Prostate gland (tissue), 2 donors: ENCODE measurements around the gene NUP85.

Experiments
- POLR2A ChIP-seq: fragments of 450-650 bp; IDR thresholded peaks from one replicate; pipeline ENCODE4 v1.6.1; 2016; ENCODE audit warnings: antibody characterized with exemption, mild to moderate bottlenecking
- TF ChIP-seq, protein P1 (sequence below), 4 experiments: fragments of 200-600 bp in 2 of 4; fragments of 450-650 bp in 2 of 4; sonication (generic) in 2 of 4; IDR thresholded peaks; 1 replicate in 3 of 4; 2 replicates in 1 of 4; pipeline ENCODE4 v1.5.1; 2016 to 2019; ENCODE audit warnings: antibody characterized with exemption in 4 of 4, mild to moderate bottlenecking in 2 of 4, moderate library complexity in 2 of 4

DNA sequence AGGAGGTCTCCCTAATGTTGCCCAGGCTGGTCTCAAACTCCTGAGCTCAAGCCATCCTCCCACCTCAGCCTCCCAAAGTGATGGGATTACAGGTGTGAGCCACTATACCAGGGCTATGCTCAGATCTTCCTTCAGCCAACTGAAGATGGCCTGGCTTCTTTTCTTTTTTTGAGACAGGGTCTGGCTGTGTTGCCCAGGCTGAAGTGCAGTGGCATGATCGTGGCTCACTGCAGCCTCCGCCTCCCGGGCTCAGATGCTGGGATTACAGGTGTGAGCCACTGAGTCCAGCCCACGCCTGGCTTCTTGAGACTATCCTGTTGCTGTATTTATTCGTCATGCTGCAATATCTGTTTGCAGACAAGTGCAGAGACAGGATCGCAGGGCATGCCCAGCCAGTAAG lies 79.6 kb downstream of the NUP85 start:
- TF ChIP-seq, protein P1, sequence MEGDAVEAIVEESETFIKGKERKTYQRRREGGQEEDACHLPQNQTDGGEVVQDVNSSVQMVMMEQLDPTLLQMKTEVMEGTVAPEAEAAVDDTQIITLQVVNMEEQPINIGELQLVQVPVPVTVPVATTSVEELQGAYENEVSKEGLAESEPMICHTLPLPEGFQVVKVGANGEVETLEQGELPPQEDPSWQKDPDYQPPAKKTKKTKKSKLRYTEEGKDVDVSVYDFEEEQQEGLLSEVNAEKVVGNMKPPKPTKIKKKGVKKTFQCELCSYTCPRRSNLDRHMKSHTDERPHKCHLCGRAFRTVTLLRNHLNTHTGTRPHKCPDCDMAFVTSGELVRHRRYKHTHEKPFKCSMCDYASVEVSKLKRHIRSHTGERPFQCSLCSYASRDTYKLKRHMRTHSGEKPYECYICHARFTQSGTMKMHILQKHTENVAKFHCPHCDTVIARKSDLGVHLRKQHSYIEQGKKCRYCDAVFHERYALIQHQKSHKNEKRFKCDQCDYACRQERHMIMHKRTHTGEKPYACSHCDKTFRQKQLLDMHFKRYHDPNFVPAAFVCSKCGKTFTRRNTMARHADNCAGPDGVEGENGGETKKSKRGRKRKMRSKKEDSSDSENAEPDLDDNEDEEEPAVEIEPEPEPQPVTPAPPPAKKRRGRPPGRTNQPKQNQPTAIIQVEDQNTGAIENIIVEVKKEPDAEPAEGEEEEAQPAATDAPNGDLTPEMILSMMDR (IDR thresholded peaks at IDR 0.05), result no peak
- TF ChIP-seq POLR2A, result no peak
